IPS-20b (cell line): ENCODE results near the gene CFAP97.

Source experiments
- H3K27ac ChIP-seq: one replicate; pipeline ENCODE4 v1.5.1; 2013; ENCODE audit warnings: low read length
- H3K27me3 ChIP-seq: 2 replicates; pipeline ENCODE4 v1.6.1; 2013; ENCODE audit warnings: mild to moderate bottlenecking, low read length, inconsistent platforms; ENCODE audit not compliant: insufficient read depth
- H3K36me3 ChIP-seq: 2 replicates; pipeline ENCODE4 v1.6.1; 2013; ENCODE audit warnings: low read depth, mild to moderate bottlenecking, inconsistent platforms, low read length, moderate library complexity; ENCODE audit not compliant: insufficient read depth
- H3K4me1 ChIP-seq: 2 replicates; pipeline ENCODE4 v1.6.1; 2013; ENCODE audit warnings: mild to moderate bottlenecking, control low read depth, inconsistent platforms, low read length, moderate library complexity; ENCODE audit not compliant: insufficient read depth
- H3K4me3 ChIP-seq: 2 replicates; pipeline ENCODE4 v1.5.1; 2013; ENCODE audit warnings: mild to moderate bottlenecking, low read length, inconsistent platforms
- H3K9ac ChIP-seq: 2 replicates; pipeline ENCODE4 v1.6.1; 2013; ENCODE audit warnings: low read depth, mild to moderate bottlenecking, inconsistent platforms, low read length, moderate library complexity
- H3K9me3 ChIP-seq: 2 replicates; pipeline ENCODE4 v1.6.1; 2013; ENCODE audit warnings: mild to moderate bottlenecking, low read depth, low read length, inconsistent platforms; ENCODE audit not compliant: insufficient read depth

CFAP97 gene

DNA sequence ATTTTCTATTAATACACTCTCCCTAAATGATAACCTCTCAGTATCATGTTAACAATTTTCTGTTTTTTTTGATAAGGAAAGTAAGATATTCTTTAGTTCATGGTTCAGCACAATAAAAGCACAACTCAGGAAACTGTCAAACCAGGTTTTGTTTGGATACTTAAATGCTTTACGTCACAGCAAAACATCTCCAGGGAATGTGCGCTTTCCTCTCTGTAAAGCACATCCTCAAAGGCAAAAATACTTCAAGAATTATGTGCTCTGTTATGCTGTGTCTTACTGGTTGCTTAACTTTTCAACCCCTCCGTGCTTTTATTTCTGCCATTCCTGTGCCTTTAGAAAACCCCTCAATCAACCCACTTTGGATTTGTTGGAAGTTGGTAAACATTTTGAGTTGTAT, 33.4 kb upstream of the CFAP97 start:
- no peaks in the 10 kb centered on the region; the same call in 1 of the 2 replicates for H3K4me1 ChIP-seq
- H3K36me3 ChIP-seq = no peaks in the 10 kb centered on the region
- H3K27ac ChIP-seq = no peak overlapping the region
- no peak overlapping the region for H3K4me3 ChIP-seq
- H3K9me3 ChIP-seq = peaks cover 8% of the 10 kb centered on the region
- no peaks in the 10 kb centered on the region for H3K27me3 ChIP-seq
- no peak overlapping the region for H3K9ac ChIP-seq

DNA sequence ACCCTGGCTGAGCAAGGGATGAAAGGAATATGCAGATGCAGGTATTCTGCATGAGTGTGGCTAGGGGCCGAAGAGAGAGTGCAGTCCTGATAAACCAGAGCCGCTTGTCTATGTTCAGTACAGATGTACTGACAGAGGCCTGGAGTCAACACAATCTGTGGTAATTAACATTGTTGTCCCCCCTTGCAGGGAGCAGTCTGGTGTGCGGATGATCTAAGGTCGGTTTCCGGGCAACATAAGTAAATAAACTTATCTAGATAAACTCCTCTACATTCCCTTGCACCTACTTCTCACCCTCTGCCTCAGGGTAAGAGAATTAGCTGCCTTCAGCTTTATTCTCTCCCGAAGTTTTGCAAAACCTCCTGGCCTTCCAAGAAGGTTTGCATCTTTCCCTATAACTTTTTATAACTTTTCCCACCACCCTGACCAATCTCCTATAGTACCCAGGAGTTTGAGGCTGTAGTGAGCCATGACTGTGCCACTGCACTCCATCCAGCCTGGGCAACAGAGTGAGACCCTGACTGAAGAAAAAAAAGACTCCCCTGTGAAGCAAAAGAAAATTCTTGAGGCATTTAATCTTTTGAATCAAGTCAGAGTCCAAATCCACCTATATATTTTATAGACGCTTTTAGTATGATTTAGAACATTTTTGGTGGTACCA, 32.2 kb upstream of the CFAP97 start:
- no peak overlapping the region for H3K4me3 ChIP-seq
- peaks cover 8% of the 10 kb centered on the region for H3K9me3 ChIP-seq
- H3K4me1 ChIP-seq = no peaks in the 10 kb centered on the region; the same call in 1 of the 2 replicates
- no peaks in the 10 kb centered on the region for H3K36me3 ChIP-seq
- H3K9ac ChIP-seq = no peak overlapping the region
- no peaks in the 10 kb centered on the region for H3K27me3 ChIP-seq
- H3K27ac ChIP-seq = no peak overlapping the region

DNA sequence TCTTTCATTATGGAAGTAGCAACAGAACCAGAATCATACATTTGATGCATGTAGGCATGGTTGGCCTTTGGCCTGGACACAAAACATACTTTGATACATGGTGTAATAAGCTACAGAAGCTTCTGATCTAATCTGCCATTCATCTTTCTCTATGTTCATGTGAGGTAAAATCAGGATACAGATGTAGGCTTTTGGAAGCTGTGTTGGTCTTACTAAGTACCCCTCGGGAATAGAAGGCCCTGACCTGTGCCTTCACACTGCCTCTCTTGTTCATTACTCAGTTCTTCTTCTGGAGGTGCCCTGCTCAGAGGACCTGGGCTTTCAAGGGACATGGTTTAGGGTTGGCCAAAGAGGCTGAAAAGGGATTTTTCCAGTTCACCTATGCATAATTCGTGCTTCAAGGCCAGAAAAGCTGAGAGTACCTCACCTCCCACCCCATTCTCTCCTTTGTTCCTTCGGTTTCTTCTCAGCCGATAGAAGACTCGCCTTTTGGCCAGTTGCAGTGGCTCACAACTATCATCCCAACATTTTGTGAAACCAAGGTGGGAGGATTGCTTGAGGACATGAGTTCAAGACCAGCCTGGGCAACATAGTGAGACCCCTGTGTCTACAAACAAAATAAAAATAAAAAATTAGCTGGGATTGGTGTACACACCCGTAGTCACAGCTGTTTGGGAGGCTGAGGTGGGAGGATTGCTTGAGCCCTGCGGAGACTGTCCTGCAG, 31.5 kb upstream of the CFAP97 start:
- H3K36me3 ChIP-seq = no peaks in the 10 kb centered on the region
- no peak overlapping the region for H3K4me3 ChIP-seq
- H3K9ac ChIP-seq = no peak overlapping the region
- no peaks in the 10 kb centered on the region for H3K27me3 ChIP-seq
- no peaks in the 10 kb centered on the region; the same call in 1 of the 2 replicates for H3K4me1 ChIP-seq
- H3K27ac ChIP-seq = no peak overlapping the region
- H3K9me3 ChIP-seq = peaks cover 8% of the 10 kb centered on the region

DNA sequence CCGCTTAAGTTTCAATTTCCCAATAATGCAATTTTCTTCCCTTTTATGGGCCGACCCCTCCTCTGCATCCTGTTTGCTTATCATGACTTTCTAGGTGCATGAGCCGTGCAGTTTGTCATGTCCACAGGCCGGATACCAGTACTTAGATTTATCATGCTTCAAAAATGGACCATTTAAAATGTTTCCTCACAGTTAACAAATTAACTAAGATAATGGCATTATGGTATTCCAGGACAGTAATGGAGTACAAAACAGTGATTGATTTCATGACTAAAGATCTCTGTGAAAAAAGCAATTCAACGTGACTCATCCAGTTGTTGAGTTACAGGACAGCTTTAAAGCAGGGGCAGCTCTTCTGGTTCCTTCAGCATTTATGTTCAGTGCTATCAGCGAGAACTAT, 28.6 kb upstream of the CFAP97 start:
- H3K9ac ChIP-seq = no peak overlapping the region
- H3K9me3 ChIP-seq = no peaks in the 10 kb centered on the region
- H3K4me1 ChIP-seq = no peaks in the 10 kb centered on the region; the same call in 1 of the 2 replicates
- no peak overlapping the region for H3K4me3 ChIP-seq
- H3K27me3 ChIP-seq = no peaks in the 10 kb centered on the region
- no peaks in the 10 kb centered on the region for H3K36me3 ChIP-seq
- H3K27ac ChIP-seq = no peak overlapping the region

DNA sequence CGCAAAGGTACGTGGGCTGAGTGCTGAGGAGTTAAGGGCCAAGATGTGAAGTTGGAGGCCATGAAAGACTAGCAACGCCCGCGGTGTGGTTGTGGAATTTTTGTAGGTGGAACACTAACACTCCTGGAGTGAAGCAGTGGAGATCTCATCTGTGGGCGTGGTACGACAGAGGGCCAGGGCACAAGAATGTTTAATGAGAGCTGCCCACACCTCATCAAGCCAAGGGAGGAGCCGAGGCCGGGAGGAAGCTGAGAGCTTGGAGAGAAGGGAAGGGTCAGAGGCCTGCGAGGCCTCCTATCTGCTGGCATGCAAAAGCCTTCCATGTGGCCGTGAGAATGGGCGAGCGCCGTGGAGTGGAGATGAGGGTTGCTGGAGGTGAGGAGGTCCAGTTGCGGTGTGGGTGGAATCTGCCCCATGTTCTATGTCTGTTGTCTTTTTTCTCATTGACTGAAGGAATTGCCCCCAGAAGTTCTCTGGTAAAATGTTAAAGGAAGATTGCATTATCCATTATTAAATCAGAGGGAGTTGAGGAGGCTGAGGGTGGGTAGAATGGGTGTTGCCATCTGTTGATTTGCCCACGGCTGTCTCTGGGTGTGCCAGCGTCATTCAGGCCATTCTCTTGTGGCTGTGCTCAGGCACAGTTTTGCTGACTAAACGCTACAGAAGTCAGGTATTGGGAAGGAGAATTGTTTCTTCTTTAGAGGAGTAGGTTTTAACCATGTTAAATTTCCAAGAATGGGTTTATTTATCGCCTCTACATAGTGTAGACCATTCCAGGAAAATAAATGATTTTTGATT, 25.4 kb upstream of the CFAP97 start:
- Histone ChIP-seq H3K9ac (no peak overlapping the region), H3K36me3 (no peaks in the 10 kb centered on the region), H3K9me3 (no peaks in the 10 kb centered on the region), H3K4me1 (no peaks in the 10 kb centered on the region), H3K4me3 (no peak overlapping the region), H3K27me3 (no peaks in the 10 kb centered on the region), H3K27ac (no peak overlapping the region)

DNA sequence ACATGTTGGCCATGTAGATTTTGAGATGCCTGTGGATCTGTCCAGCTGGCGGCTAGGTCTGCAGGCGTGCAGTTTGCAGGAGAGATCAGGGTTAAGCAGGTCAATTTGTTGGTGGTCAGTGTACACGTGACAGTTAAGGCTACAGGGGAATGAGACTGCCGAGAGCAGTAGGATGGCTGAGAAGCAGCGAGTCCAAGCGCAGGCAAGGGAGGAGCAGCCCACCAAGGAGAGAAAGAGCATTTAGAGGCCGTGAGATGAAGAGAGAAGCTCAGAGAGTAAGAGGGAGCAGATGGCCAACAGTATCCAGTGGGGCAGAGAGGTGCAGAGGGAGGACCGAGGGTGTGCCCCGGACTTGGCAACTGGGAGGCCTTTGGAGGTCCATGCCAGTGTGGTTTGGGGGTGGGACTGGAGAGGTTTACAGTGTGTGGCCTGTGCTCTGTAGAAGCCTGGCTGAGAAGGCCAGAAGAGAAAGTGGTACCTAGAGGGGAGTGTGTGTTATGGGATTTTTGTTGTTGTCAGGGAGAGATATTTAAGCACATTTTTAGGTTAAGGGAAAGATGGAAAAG, 24.0 kb upstream of the CFAP97 start:
- Histone ChIP-seq H3K9me3 (no peaks in the 10 kb centered on the region), H3K9ac (no peak overlapping the region), H3K36me3 (no peaks in the 10 kb centered on the region), H3K27ac (no peak overlapping the region), H3K4me3 (no peak overlapping the region), H3K27me3 (no peaks in the 10 kb centered on the region), H3K4me1 (no peaks in the 10 kb centered on the region)

DNA sequence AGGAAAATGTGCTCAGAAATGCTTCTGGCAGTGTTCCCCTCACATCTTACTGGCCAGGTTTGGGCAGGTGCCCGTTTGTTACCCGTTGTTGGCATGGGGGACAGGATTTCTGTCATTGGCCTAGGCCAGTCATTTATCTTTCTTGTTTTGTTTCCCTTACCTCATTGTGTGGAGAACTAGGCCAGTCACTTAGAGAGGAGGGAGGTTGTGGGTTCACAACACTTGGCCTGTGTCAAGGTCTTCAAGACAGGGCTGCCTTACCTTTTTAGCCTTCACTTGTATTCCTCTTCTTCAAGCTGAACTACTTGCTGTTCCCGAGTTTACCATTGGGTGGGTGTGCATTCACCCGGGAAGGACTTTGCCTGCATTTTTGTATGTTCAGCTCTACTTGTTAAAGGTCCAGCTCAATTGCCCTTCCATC, 23.3 kb upstream of the CFAP97 start:
- Histone ChIP-seq H3K27ac (no peak overlapping the region), H3K27me3 (no peaks in the 10 kb centered on the region), H3K4me3 (no peak overlapping the region), H3K9me3 (no peaks in the 10 kb centered on the region), H3K36me3 (no peaks in the 10 kb centered on the region), H3K4me1 (no peaks in the 10 kb centered on the region), H3K9ac (no peak overlapping the region)

DNA sequence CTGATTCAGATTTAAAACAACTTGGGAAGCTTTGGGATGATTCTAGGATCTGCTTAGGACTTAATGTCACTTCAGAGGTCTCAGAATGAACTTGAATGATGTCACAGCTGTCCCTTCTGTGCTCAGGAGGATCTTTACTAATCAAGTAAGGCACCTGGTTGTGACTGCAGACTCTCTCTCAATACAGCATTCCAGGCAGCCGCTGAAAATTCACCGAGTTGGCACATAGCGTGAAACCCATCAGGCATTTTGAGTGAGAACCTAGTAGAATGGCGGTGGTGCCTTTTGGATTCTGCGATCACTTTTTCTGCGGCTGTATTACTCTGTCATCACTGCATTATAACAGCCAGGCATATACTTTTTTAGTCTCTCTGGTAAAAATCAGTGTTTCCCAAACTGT, 22.1 kb upstream of the CFAP97 start:
- H3K36me3 ChIP-seq = no peaks in the 10 kb centered on the region
- no peak overlapping the region for H3K4me3 ChIP-seq
- no peaks in the 10 kb centered on the region for H3K27me3 ChIP-seq
- H3K9ac ChIP-seq = no peak overlapping the region
- no peaks in the 10 kb centered on the region for H3K4me1 ChIP-seq
- H3K9me3 ChIP-seq = no peaks in the 10 kb centered on the region
- H3K27ac ChIP-seq = no peak overlapping the region

DNA sequence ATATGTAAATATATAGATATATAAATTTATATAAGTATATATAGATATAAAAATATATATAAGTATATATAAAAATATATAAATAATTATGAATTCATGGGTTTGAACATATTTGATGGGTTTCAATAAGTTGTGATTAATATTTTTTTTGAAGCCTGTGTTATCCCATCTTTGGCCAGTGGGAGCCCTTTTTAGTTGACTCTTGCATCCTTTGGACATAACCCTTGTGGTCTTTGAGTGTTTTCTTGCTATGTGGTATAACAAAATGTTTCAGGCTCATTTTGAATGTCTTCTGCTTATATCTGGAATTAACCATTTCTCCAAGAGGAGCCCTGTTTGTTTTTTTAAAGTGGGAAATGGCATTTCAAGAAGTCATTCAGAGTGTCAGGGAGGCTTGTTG, 20.8 kb upstream of the CFAP97 start:
- no peak overlapping the region for H3K9ac ChIP-seq
- no peak overlapping the region for H3K27ac ChIP-seq
- H3K4me3 ChIP-seq = no peak overlapping the region
- H3K9me3 ChIP-seq = no peaks in the 10 kb centered on the region
- no peaks in the 10 kb centered on the region for H3K27me3 ChIP-seq
- H3K36me3 ChIP-seq = no peaks in the 10 kb centered on the region
- H3K4me1 ChIP-seq = no peaks in the 10 kb centered on the region

DNA sequence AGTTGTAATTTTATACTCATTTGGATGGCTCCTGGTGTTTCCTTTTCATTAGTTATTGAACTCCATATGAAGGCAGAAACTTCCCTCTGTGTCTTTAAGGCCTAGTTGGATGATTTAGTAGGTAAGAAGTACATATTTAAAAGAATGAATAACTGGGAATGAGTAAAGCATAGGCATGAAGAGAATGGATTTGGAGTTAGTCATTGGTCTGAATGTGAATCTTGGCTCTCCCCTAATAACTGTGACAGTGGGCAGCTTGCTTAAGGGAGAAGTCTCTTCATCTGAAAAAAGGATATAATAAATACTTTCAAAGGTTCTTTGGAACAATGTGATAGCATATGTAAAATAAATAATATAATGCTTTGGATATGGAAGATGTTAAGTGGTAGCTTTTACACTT, 18.8 kb upstream of the CFAP97 start:
- Histone ChIP-seq H3K9me3 (no peaks in the 10 kb centered on the region), H3K27ac (no peak overlapping the region), H3K36me3 (no peaks in the 10 kb centered on the region), H3K4me1 (peaks cover 1% of the 10 kb centered on the region; the same call in 1 of the 2 replicates), H3K9ac (no peak overlapping the region), H3K4me3 (no peak overlapping the region), H3K27me3 (no peaks in the 10 kb centered on the region)

DNA sequence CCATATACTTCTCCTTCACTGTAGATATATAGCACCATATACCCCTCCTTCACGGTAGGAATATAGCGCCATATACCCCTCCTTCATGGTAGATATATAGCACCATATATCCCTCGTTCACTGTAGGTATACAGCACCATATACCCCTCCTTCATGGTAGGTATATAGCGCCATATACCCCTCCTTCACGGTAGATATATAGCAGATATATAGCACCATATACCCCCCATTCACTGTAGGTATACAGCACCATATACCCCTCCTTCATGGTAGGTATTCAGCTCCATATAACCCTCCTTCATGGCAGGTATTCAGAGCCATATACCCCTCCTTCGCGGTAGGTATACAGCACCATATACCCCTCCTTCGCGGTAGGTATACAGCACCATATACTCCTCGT, 18.1 kb upstream of the CFAP97 start:
- H3K4me3 ChIP-seq = no peak overlapping the region
- no peaks in the 10 kb centered on the region for H3K36me3 ChIP-seq
- H3K9me3 ChIP-seq = no peaks in the 10 kb centered on the region
- peaks cover 8% of the 10 kb centered on the region; the same call in 1 of the 2 replicates for H3K4me1 ChIP-seq
- H3K27ac ChIP-seq = no peak overlapping the region
- no peaks in the 10 kb centered on the region for H3K27me3 ChIP-seq
- H3K9ac ChIP-seq = no peak overlapping the region
